Tongue (tissue), 2 donors: ENCODE data around the gene PLEKHA7. TPM values are rescaled to one million over a fixed set of nuclear protein-coding genes. Genes with fewer than 3 reads are reported as not detected.
A peak's percentile ranks its signal among the peaks of the same experiment; 100 is the strongest.

Source experiments
- DNase-seq: peaks from one replicate; pipeline ENCODE4 v3.0.0-alpha.2; 2015
- total RNA-seq: library from RNA; depleted of rRNA; stranded (reverse); fragments of >200 nt; gene quantifications from one replicate; pipeline ENCODE4 v1.2.3, GENCODE V29; 2014

Gene PLEKHA7
- total RNA-seq, 1 donor from 2014 or later = 15.6 TPM

- DNase-seq = no peak
Measured at GRCh38 chr11:16942342-16942741, 71.9 kb downstream of the PLEKHA7 start.

GRCh38 chr11:16941935-16942334, 72.3 kb downstream of the PLEKHA7 start:
- DNase-seq = no peak

DNA sequence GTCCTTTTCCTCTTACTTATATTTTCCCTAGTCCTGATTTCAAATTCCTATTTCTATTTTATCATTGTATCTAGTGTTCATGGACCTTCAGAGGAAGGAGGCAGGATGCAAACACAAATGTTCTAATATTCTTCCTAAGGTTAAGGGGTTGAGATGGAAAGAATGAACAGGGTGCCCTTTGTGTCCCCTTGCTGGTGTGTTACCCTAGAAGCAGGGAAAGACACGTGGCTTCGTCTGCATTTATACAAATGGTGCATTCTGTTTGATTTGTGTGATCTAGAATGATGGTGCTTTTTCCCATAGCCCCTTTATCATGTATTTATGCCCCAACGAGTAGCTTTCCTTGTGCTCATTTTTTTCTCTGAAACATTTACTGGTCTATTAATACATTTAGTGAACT, 76.2 kb downstream of the PLEKHA7 start:
- DNase-seq = no peak

DNA sequence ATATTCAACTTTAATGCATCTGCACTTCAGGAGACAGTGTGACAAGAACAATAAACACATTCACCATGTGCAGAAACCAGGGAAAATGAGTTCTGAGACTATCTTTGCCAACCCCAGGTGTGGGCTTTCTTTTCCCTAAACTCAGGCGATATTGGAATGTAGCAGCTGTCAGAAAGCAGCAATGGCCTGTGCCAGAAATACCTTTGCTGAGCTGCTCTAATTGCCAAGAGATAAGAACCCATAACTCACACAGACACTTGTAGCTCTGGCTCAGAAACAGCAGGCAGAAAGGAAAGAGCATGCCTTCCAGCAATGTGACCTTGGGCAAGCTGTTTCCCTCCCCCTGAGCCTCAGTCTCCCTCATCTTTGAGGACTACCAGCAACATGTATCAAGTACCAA, 77.6 kb downstream of the PLEKHA7 start:
- DNase-seq = peak; percentile 30

GRCh38 chr11:16935518-16936302, 78.5 kb downstream of the PLEKHA7 start:
- peak; percentile 63 for DNase-seq

GRCh38 chr11:16933756-16934603, 80.2 kb downstream of the PLEKHA7 start:
- DNase-seq = no peak

GRCh38 chr11:16933291-16933690, 80.9 kb downstream of the PLEKHA7 start:
- peak; percentile 16 for DNase-seq

GRCh38 chr11:16928044-16928443, 86.2 kb downstream of the PLEKHA7 start:
- DNase-seq = no peak

- no peak for DNase-seq
Measured at GRCh38 chr11:16926883-16927626, 87.2 kb downstream of the PLEKHA7 start.

- peak; percentile 49 for DNase-seq
Measured at GRCh38 chr11:16925561-16926065, 88.6 kb downstream of the PLEKHA7 start.

DNA sequence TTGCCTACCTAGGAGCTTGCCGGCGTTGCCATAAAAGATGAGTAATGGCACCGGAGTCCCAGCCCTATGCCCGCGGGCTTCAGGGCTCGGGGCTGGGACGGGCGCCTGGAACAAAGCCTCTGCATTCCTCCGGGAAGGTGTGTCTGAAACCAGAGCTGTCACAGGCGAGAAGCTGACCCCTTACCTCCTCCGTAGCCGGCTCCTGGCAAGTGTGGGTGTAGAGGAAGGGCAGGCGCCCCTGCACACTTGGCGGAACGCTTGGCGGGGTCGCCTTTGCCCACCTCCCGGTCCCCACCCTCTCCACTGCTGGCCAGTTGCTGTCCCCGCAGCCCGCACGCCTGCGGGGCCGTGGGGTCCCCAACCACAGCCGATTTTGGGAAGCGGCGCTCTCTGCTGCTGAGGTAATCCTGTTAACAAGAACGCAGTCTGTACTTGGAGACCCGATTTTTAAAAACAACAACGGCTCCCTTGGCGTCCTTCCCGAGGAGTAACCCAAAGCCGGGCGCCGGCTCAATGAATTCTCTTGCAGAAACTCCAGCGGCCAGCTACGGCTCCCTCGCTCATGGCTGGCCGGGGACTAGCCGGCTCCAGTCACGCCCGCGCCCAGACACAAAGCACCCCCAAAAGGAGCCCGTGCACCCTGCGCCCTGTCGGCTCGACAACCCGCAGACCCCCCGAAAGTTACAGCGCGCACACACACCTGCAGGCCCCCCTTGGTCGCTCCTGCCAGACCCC, 89.2 kb downstream of the PLEKHA7 start:
- DNase-seq = peak; percentile 87

DNA sequence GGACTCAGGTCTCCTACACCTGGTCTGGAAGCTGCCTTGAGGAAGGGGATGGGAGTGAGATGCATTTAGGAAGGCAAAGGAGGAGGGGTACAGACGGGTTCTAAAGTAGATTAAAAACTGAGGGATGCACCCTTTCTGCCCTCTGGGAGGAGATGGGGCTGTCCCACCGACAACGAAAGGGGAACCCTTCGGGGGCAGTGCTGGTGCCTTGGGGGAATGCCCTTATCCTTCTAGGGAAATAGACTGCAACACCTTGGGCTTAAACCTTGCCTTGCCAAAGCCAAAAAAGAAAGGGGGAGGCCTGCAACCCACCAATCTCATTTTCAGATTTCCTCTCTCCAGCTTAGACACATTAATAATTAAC, 89.8 kb downstream of the PLEKHA7 start:
- DNase-seq = no peak

- DNase-seq = no peak
Measured at GRCh38 chr11:16923987-16924386, 90.2 kb downstream of the PLEKHA7 start.

DNA sequence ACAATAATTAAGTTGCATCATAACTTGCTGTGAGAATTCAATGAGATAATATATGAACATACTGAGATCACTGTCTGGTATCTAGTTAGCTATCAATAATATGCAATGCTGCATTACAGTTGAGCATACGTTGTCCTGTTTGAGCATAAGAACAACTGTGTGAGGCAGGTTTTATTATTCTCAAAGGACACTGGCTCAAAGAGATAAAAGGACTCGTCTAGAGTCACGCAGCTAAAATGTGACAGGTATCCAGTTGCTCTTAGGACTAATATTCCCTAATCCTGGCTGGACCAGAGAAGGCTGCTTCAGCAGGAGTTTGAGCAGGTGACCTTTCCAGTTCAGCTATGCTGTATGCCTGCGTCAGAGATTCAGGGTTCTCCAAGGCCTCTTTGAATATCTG, 92.5 kb downstream of the PLEKHA7 start:
- no peak for DNase-seq

GRCh38 chr11:16921019-16921418, 93.2 kb downstream of the PLEKHA7 start:
- no peak for DNase-seq

DNA sequence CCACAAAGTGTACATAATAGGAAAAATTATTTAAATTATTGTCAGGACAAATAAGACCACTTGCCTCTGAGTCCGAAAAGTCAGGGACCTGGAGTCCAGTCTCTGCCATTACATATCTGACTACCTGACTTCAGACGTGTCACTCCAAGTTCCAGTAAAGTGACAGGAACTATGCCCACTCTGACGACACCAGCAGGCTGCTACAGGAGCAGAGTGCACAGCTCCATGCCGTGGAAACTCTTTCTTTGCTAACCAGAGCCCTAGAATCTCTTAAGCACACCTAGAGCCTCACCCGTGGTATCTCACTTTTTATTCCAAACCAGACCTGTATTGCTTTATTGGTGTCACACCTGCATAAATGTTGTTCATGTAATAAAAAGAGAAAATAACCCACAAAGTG, 93.7 kb downstream of the PLEKHA7 start:
- no peak for DNase-seq

GRCh38 chr11:16918543-16919182, 95.6 kb downstream of the PLEKHA7 start:
- peak; percentile 70 for DNase-seq

DNA sequence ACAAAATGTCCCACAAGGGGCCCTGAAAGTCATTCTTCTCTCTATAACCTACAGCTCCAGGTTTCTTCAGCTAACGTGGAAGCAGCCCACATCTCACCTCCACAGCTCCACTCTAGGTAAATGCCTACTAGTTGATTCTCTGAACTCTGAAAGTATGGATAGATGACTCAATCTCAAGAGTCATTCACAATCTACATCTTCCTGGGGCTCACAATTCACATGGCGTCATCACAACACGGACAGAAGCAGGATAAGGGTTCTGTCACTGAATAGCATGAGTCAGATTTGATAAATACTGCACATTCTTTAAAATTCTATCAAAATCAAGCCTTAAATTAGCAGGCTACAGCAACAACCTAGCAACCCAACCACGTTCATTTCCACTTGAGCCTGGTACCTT, 96.3 kb downstream of the PLEKHA7 start:
- DNase-seq = no peak

- peak; percentile 50 for DNase-seq
Measured at GRCh38 chr11:16912692-16913111, 101.5 kb downstream of the PLEKHA7 start.

DNA sequence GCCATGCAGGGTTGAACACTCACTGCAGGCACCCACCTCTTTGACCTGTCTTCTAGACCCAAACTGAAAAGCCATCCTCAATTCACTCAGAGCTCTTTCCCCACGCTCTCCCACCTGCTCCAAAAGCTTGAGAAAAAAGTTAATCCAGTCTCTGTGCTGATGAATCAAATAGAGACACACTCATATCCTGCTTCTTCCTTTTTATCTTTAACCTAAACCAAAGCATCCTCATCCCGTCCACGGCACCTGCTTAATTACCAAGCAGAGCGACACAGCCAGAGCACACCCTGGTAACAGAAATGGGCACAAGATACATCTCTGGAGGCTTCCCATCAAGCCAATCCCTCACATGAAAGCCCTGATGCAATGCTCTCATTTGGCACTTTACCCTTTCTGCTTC, 102.6 kb downstream of the PLEKHA7 start:
- DNase-seq = no peak

- DNase-seq = no peak
Measured at GRCh38 chr11:16911186-16911585, 103.0 kb downstream of the PLEKHA7 start.
